ENCODE results near the gene EPX.

The EPX gene

DNA sequence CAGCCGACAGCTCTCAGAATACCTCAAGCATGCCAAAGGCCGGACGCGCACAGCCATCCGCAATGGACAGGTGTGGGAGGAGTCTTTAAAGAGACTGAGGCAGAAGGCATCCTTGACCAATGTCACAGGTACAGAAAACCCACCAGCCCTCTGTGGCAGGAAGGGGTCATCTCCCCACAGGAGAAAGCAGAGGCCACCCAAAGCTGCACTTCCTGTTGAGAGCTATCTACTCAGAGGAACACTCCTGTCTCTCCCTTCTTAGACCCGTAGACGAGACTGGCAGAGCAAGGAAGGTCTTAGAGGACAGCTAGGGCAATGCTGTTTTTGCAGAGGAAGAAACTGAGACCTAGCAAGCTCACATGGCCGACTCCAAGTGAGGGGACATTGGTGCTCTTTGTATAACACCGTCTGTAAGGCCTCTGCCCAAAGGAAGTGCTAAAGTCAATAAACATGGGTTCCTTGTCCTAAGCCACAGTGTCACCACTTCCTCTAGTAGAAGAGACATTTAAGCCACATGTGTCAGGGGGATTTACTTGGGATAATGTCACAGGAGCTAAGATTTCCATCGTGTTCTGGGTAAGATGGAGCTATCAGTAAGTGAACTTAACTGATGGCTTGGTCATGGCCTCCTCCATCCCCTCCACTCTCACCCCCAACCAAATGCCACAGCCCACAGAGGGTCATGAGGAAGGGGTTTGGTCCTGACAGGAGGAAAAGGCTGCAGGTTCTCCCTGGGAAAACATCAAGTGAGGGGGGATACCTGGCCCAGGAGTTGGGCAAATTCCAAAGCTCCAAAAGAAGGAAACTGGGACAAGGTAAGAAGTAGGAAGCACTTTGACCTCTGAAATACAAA, 55.2 kb downstream of the EPX start:
- Histone ChIP-seq H3K4me3 (no peak overlapping the region), H3K27ac (no peak overlapping the region)

DNA sequence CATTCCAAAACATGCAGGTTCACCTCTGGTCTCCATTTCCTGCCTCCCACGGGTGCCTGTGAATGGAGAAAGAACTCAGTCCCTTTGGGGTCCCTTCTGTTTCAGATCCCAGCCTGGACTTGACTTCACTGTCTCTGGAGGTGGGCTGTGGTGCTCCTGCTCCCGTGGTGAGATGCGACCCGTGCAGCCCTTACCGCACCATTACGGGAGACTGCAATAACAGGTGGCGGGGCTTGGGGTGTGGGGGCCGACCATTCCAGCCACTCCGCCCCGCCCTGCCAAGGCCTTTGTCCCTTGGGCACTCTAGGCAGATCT, 56.4 kb downstream of the EPX start:
- H3K4me3 ChIP-seq = peak overlapping the region in 5 of 7 experiments; percentile 17 to 48 (median 27)
- H3K27ac ChIP-seq = no peak overlapping the region

DNA sequence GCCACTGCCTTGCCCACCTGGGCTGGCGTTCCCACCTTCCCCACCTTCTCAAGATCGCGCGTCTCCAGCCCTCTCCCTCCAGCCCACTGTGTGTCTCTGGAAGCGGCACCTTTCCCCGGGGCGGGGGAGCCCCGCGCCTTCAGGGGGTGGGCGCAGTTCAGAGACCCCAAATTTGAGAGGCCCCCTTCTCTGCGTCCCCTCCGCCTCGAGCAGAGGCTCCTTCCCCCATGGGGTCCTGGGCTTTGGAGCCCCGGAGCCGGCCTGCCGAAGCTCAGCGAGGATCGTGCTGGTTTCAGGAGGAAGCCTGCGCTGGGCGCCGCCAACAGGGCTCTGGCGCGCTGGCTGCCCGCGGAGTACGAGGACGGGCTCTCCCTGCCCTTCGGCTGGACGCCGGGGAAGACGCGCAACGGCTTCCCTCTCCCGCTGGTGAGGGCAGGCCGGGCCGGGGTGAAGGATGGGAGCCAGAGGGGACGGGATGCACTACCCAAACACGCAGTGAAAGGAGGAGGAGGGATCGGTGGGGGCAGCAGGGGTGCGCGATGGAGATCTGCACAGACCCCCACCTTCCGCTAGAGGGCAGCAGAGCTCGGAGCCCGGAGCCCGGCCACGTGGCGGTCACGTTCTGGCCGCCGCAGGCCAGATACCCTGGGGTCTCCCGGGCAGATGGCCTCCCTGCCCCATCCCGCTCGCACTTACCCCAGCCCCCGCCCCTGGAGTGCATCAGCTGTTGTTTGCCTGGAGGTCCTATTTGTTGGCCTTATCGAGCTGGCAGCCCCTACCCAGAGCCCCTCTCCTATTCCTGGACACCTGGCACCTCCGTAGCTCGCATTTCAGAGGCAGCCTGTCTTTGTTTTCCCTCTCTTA, 57.0 kb downstream of the EPX start:
- H3K27ac ChIP-seq = peak overlapping the region in 2 of 21 experiments; percentile 24 to 33
- H3K4me3 ChIP-seq = peak overlapping the region; percentile 7 to 48 (median 27)

DNA sequence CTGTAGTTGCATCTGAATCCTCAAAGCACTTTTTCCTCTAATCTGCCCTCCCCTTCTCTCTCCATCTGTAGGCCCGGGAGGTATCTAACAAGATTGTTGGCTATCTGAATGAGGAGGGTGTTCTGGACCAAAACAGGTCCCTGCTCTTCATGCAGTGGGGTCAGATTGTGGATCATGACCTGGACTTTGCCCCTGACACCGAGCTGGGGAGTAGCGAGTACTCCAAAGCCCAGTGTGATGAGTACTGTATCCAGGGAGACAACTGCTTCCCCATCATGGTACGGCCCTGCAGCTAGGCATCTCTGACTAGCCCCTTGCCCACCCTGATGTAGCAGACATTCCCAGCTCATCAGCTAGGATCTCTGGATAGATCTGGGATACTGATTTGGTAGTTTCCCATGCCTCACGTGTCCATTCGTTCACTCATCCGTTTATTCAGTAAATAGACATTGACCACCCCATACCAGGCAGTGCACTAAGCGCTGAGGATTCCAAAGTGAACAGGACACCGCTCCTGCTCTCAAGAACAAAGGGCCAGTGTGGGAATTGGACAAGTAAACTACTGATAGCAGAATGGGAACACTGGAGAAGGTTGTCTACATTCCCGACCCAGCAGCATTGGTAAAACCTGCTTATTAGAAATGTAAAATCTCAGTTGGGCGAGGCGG, 58.0 kb downstream of the EPX start:
- H3K27ac ChIP-seq = no peak overlapping the region
- no peak overlapping the region for H3K4me3 ChIP-seq

DNA sequence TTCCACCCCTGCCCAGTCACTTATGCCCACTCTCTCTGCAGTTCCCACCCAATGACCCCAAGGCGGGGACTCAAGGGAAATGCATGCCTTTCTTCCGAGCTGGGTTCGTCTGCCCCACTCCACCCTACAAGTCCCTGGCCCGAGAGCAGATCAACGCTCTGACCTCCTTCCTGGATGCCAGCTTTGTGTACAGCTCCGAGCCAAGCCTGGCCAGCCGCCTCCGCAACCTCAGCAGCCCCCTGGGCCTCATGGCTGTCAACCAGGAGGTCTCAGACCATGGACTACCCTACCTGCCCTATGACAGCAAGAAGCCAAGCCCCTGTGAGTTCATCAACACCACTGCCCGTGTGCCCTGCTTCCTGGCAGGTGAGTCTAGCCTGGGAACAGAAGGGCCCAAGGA, 59.6 kb downstream of the EPX start:
- H3K27ac ChIP-seq = no peak overlapping the region
- H3K4me3 ChIP-seq = no peak overlapping the region

DNA sequence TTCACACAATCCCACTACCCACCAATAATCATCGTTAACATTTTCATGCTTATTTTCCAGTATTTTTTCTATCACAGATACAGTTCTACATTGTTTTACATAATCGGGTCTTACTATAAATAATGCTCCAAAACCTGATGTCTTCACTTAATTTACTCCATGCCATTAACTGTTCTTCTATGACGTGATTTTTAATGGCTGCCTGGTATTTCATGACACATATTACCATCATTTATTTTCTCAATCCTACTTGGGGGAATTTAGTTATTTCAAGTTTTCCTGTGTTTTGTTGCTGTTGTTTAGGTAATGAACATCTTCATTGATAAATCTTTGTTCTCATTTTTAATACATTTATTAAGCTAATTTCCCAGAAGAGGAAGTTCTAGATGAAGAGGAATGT, 60.6 kb downstream of the EPX start:
- H3K4me3 ChIP-seq = no peak overlapping the region
- no peak overlapping the region for H3K27ac ChIP-seq
